BJ (cell line): Measurements from ENCODE around the gene ATP1A3. TPM values are rescaled to one million over a fixed set of nuclear protein-coding genes. Genes with fewer than 3 reads are reported as not detected.

Source experiments
- CTCF ChIA-PET: fragments of 350-600 bp; formaldehyde crosslinking; extraction: SDS; loops from one replicate; lab custom pipeline; 2021; ENCODE audit warnings: antibody characterized with exemption, inconsistent platforms; lab: Yijun Ruan, JAX
- POLR2A ChIA-PET: fragments of 300-600 bp; sonication (Branson Sonifier 250); formaldehyde crosslinking; extraction: SDS; loops from one replicate; lab custom pipeline; 2021; ENCODE audit warnings: antibody characterized with exemption; lab: Charles Lee
- DNase-seq: peaks from one replicate; pipeline ENCODE4 v3.0.0-alpha.2; 2011; ENCODE audit warnings: low read depth
- H3K27me3 ChIP-seq: 2 replicates; pipeline ENCODE4 v1.6.0; 2011; ENCODE audit warnings: low read length; ENCODE audit not compliant: control insufficient read depth, insufficient read depth
- H3K36me3 ChIP-seq: 2 replicates; pipeline ENCODE4 v1.5.1; 2011; ENCODE audit warnings: low read length; ENCODE audit not compliant: control insufficient read depth, insufficient read depth
- H3K4me3 ChIP-seq: 2 replicates; pipeline ENCODE4 v1.5.1; 2011; ENCODE audit warnings: low read depth, mild to moderate bottlenecking, control low read depth, low read length
- polyA plus RNA-seq: library from polyadenylated mRNA; depleted of rRNA; stranded (reverse); fragments of >200 nt; gene quantifications from 2 replicates; pipeline ENCODE4 v1.2.3, GENCODE V29; 2011
- TF ChIP-seq, protein P1 (sequence below): IDR thresholded peaks from 2 replicates; pipeline ENCODE4 v1.5.1; 2011; ENCODE audit warnings: low read depth, mild to moderate bottlenecking, control low read depth, inconsistent platforms, low read length, moderate library complexity; ENCODE audit not compliant: insufficient read depth

The ATP1A3 gene
- polyA plus RNA-seq, 1 experiment, result 0.32 TPM

DNA sequence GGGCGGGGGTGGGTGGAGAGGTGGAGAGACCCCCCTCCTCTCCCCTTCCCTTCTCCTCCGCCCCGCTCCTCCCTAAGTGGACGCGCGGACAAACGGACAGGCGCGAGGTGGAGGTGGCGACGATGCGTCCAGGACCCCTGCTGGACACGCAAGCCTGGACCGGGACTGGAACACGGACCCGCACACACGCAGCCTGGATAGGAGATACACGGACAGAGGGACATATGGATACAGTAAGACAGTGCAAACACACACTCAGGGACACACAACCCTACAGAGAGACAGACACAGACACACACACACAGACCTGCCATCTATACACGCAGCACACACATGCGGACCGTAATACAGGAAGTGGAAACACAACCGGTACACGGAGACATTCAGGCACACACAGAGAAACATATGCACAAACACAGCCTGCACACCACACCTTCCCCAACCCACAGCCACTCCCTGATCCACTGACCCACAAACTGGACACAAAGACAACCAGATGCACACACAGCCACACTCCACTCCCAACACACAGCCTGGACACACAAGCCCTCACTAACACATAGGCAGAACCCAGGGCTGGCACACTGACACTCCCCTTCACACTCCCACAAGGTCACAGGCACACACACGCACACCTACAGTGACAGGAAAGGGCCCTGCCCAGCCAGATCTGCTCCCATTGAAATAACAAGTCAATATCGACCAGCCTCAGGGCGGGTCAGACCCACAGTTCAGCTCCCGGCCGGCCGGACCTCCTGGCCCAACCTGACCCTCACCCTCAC lies 65.1 kb downstream of the ATP1A3 start:
- Histone ChIP-seq H3K36me3 (no peaks in the 10 kb centered on the region), H3K4me3 (peak overlapping the region; percentile 17), H3K27me3 (peaks cover 69% of the 10 kb centered on the region)
- no peak for DNase-seq
- POLR2A ChIA-PET, result no interaction called here
- CTCF ChIA-PET, result interaction anchor here (0.7 to 1.0 kb wide), 2 partner anchors 9 to 17 kb away, joined by 3 to 4 read pairs; no protein-coding TSS in a partner anchor
- TF ChIP-seq, protein P1, sequence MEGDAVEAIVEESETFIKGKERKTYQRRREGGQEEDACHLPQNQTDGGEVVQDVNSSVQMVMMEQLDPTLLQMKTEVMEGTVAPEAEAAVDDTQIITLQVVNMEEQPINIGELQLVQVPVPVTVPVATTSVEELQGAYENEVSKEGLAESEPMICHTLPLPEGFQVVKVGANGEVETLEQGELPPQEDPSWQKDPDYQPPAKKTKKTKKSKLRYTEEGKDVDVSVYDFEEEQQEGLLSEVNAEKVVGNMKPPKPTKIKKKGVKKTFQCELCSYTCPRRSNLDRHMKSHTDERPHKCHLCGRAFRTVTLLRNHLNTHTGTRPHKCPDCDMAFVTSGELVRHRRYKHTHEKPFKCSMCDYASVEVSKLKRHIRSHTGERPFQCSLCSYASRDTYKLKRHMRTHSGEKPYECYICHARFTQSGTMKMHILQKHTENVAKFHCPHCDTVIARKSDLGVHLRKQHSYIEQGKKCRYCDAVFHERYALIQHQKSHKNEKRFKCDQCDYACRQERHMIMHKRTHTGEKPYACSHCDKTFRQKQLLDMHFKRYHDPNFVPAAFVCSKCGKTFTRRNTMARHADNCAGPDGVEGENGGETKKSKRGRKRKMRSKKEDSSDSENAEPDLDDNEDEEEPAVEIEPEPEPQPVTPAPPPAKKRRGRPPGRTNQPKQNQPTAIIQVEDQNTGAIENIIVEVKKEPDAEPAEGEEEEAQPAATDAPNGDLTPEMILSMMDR, result no peak

DNA sequence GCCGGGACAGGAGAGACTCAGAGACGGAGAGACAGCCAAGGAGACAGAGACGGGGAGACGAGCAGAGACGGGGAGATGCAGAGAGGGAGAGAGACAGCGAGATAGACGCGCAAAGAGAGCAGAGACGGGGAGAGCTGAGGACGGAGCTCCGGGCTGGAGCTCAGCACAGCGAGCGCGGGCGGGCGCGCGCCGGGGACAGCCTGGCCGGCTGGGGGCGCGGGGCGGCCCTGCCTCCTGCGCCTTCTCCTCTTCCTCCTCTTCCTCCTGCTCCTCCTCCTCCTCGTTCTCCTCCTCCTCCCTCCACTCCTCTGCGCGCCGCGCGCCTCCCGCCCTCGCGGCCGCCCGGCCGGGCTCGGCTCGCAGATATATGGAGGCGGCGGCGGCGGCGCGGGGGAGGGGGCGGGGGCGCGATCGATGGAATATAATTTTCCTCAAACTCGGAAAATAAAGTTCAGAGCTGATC lies 65.8 kb downstream of the ATP1A3 start, which contains the start of gene ERFL:
Gene ERFL (minus strand): TSS at position 229 of the 463 bp plus-strand sequence. CDS start 15,530 bp downstream, outside the sequence.
- Histone ChIP-seq H3K27me3 (peaks cover 65% of the 10 kb centered on the region), H3K36me3 (no peaks in the 10 kb centered on the region), H3K4me3 (peak within 1 kb of the TSS; percentile 30)
- ChIA-PET CTCF (interaction anchor here (0.6 to 1.3 kb wide), 3 partner anchors 9 to 1292 kb away, joined by 3 to 5 read pairs (median 4); no protein-coding TSS in a partner anchor), POLR2A (no interaction called here)
- TF ChIP-seq, protein P1, result no peak
- DNase-seq, result no peak

DNA sequence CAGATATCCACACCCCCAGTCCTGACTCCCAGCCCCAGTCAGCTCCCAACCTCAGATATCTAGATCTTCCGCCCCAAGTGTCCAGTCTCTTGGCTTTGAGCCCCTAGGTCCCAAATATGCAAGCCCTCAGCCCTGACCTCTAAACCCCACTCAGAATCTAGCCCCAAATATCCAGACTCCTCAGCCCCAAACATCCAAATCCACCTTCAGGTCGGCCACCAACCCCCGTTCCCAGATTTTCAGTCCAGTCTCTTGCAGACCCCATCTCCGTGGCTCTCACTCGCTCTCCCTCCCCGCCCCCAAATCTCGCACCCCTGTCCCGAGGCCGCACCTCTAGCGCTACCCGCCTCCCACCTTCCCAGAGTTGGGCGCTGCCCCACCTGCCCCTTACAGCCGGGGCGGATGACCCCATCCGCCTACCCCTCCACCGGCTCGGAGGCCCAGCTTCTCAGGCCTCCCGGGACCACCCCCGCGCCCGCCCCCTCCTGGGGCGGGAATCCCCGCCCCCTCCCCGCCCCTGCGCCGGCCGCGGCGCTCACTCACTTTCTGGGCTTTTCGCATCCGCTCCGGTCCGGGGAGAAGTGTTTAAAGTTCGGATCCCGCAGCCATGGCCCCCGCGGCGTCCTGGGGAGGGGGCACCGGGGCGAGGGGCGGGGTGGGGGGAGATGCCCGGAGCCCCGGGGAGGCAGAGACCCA lies 66.4 kb downstream of the ATP1A3 start:
- CTCF ChIA-PET, result interaction anchor here (0.6 to 1.3 kb wide), 3 partner anchors 10 to 1292 kb away, joined by 3 to 5 read pairs (median 4); no protein-coding TSS in a partner anchor
- no peak for DNase-seq
- TF ChIP-seq, protein P1, result no peak
- no peaks in the 10 kb centered on the region for H3K36me3 ChIP-seq
- H3K4me3 ChIP-seq, result peak overlapping the region; percentile 30
- peaks cover 66% of the 10 kb centered on the region for H3K27me3 ChIP-seq
- POLR2A ChIA-PET, result no interaction called here

DNA sequence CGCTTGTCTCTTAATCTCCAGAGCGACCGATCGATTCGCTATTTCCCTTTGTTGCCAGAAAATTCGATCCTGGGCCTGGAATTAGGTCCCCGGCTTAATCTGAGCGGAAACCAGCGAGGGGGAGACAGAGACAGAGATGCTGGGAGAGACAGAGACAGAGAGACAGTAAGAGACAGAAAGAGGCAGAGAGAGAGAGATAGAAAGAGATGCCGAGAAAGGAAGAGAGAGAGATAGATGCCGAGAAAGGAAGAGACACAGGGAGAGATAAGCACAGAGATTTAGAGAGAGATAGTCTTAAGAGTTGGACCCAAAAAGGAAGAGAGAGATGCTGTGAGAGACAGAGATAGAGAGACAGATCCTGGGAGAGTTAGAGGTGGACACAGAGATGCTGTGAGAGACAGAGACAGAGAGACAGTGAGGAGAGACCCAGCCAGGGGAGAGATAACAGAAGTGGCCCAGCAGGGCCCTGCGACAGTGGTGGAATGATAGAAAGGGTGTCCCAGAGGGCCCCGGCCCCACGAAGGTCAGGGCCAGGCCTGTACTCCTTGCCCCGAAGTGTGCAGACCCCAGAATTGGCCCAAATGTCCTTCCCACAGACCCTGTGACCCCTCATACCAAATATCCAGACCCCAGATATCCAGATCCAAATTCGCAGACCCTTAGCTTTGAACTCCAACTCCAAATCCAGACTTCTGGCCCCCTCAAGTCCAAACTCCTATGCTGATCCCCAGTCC lies 67.1 kb downstream of the ATP1A3 start:
- DNase-seq, result no peak
- ChIA-PET CTCF (interaction anchor here (1.3 kb wide), 1 partner anchor 61 kb away, joined by 3 read pairs; no protein-coding TSS in a partner anchor), POLR2A (no interaction called here)
- H3K36me3 ChIP-seq, result no peaks in the 10 kb centered on the region
- TF ChIP-seq, protein P1, result no peak
- no peak overlapping the region for H3K4me3 ChIP-seq
- H3K27me3 ChIP-seq, result peaks cover 67% of the 10 kb centered on the region
